Activated CD8-positive, alpha-beta memory T cell treated with anti-CD3 and anti-CD28 coated beads, Interleukin-2, amount 50 U/mL, for 24 hours (primary cell): ENCODE results near the gene PCDHGA1.

ENCODE experiments used
- DNase-seq: peaks from one replicate; pipeline ENCODE4 v3.0.0-alpha.2; 2020; ENCODE audit errors: extremely low read depth

The PCDHGA1 gene

GRCh38 chr5:141490771-141491170, 160.5 kb downstream of the PCDHGA1 start:
- no peak for DNase-seq

- DNase-seq, result no peak
Measured at GRCh38 chr5:141491323-141492167, 161.2 kb downstream of the PCDHGA1 start.

GRCh38 chr5:141492168-141492885, 162.0 kb downstream of the PCDHGA1 start:
- no peak for DNase-seq

- no peak for DNase-seq
Measured at GRCh38 chr5:141493500-141494422, 163.4 kb downstream of the PCDHGA1 start.

GRCh38 chr5:141494761-141495452, 164.6 kb downstream of the PCDHGA1 start:
- no peak for DNase-seq

- no peak for DNase-seq
Measured at GRCh38 chr5:141495453-141495811, 165.1 kb downstream of the PCDHGA1 start.

- no peak for DNase-seq
Measured at GRCh38 chr5:141496038-141496437, 165.7 kb downstream of the PCDHGA1 start.

GRCh38 chr5:141501761-141502160, 171.4 kb downstream of the PCDHGA1 start:
- no peak for DNase-seq

- no peak for DNase-seq
Measured at GRCh38 chr5:141503681-141504080, 173.4 kb downstream of the PCDHGA1 start.

GRCh38 chr5:141504216-141504615, 173.9 kb downstream of the PCDHGA1 start:
- DNase-seq, result no peak

GRCh38 chr5:141506381-141507155, 176.3 kb downstream of the PCDHGA1 start:
- DNase-seq, result no peak

- DNase-seq, result no peak
Measured at GRCh38 chr5:141507387-141508091, 177.2 kb downstream of the PCDHGA1 start.

- DNase-seq, result no peak
Measured at GRCh38 chr5:141508440-141508797, 178.1 kb downstream of the PCDHGA1 start.

GRCh38 chr5:141508798-141509611, 178.7 kb downstream of the PCDHGA1 start:
- no peak for DNase-seq

- no peak for DNase-seq
Measured at GRCh38 chr5:141510160-141510559, 179.8 kb downstream of the PCDHGA1 start.

- DNase-seq, result no peak
Measured at GRCh38 chr5:141510850-141511601, 180.7 kb downstream of the PCDHGA1 start.

GRCh38 chr5:141511771-141512325, 181.5 kb downstream of the PCDHGA1 start:
- no peak for DNase-seq

- DNase-seq, result peak; percentile 59
Measured at GRCh38 chr5:141512390-141512910, 182.1 kb downstream of the PCDHGA1 start.
